ENCODE measurements around the gene PID1. TPM values are rescaled to one million over a fixed set of nuclear protein-coding genes. Genes with fewer than 3 reads are reported as not detected.

PID1 gene
- total RNA-seq, 1 experiment from 2014 or later = 2.9 TPM

- H3K36me3 ChIP-seq (ENCODE audit: control insufficient read depth, insufficient read depth, low read length) = no peaks in the 10 kb centered on the region
- no peaks in the 10 kb centered on the region for H3K27me3 ChIP-seq (ENCODE audit: control insufficient read depth, insufficient read depth, low read length)
- no peak for DNase-seq (ENCODE audit: low read depth, low spot score)
- ATAC-seq = no peak
- in situ Hi-C loops (cut with HindIII; ENCODE audit: low pct_unique_long_range_greater_than_20kb, low sequenced_read_pairs) (no loop called here), intact Hi-C loops (cut with micrococcal nuclease; ENCODE audit: unreplicated experiment) (no loop called here)
- CTCF ChIA-PET = no interaction called here
- peaks cover 12% of the 10 kb centered on the region; the same call in 1 of the 2 replicates for H3K9me3 ChIP-seq (ENCODE audit: control insufficient read depth, insufficient read depth, low read depth, low read length)
- no peak overlapping the region for H3K4me3 ChIP-seq (ENCODE audit: low read depth in 2 of 2, low read length in 2 of 2)
- TF ChIP-seq TCF7L2 (IDR thresholded peaks at IDR 0.05; ENCODE audit: low read depth, low read length) (no peak), POLR2AphosphoS5 (IDR thresholded peaks at IDR 0.05; ENCODE audit: low read depth, low read length) (no peak), CTCF (IDR thresholded peaks at IDR 0.05) (no peak), REST (IDR thresholded peaks at IDR 0.05; ENCODE audit: insufficient read depth in 1 of 2, low read depth in 2 of 2, low read length in 1 of 2) (no peak), SIN3A (IDR thresholded peaks at IDR 0.05; ENCODE audit: borderline replicate concordance, insufficient read depth, low read depth, low read length) (no peak)
- H3K4me1 ChIP-seq (ENCODE audit: control insufficient read depth, insufficient read depth, low read length) = no peaks in the 10 kb centered on the region
- POLR2A ChIA-PET = no interaction called here
- no TSS peak for BruUV-seq (replicated peaks)
- no peak overlapping the region for H3K27ac ChIP-seq (ENCODE audit: low read length)
Measured at GRCh38 chr2:229239021-229239420, 32.1 kb downstream of the PID1 start.

GRCh38 chr2:229237270-229237669 is 33.8 kb downstream of the PID1 start:
- Histone ChIP-seq H3K27ac (ENCODE audit: low read length) (no peak overlapping the region), H3K9me3 (ENCODE audit: control insufficient read depth, insufficient read depth, low read depth, low read length) (peaks cover 12% of the 10 kb centered on the region; the same call in 1 of the 2 replicates), H3K4me3 (ENCODE audit: low read depth in 2 of 2, low read length in 2 of 2) (no peak overlapping the region), H3K4me1 (ENCODE audit: control insufficient read depth, insufficient read depth, low read length) (no peaks in the 10 kb centered on the region), H3K27me3 (ENCODE audit: control insufficient read depth, insufficient read depth, low read length) (no peaks in the 10 kb centered on the region), H3K36me3 (ENCODE audit: control insufficient read depth, insufficient read depth, low read length) (no peaks in the 10 kb centered on the region; the same call in 1 of the 2 replicates)
- CTCF ChIA-PET = no interaction called here
- no peak for ATAC-seq
- BruUV-seq (replicated peaks) = no TSS peak
- TF ChIP-seq POLR2AphosphoS5 (IDR thresholded peaks at IDR 0.05; ENCODE audit: low read depth, low read length) (no peak), CTCF (IDR thresholded peaks at IDR 0.05) (no peak), REST (IDR thresholded peaks at IDR 0.05; ENCODE audit: insufficient read depth in 1 of 2, low read depth in 2 of 2, low read length in 1 of 2) (no peak), TCF7L2 (IDR thresholded peaks at IDR 0.05; ENCODE audit: low read depth, low read length) (no peak), SIN3A (IDR thresholded peaks at IDR 0.05; ENCODE audit: borderline replicate concordance, insufficient read depth, low read depth, low read length) (no peak)
- no peak for DNase-seq (ENCODE audit: low read depth, low spot score)
- in situ Hi-C loops (cut with HindIII; ENCODE audit: low pct_unique_long_range_greater_than_20kb, low sequenced_read_pairs) (no loop called here), intact Hi-C loops (cut with micrococcal nuclease; ENCODE audit: unreplicated experiment) (no loop called here)
- POLR2A ChIA-PET = no interaction called here

Measured in Panc1 (cell line).